ENCODE results near the gene PTPRM.

GRCh38 chr18:8375249-8375648 is 808.1 kb downstream of the PTPRM start:
- TF ChIP-seq POLR2AphosphoS5 (IDR thresholded peaks at IDR 0.05; ENCODE audit: low read depth, low read length) (no peak), RAD21 (IDR thresholded peaks at IDR 0.05; ENCODE audit: low read depth) (no peak), ZFX (IDR thresholded peaks at IDR 0.05) (no peak), TCF7L2 (IDR thresholded peaks at IDR 0.05; ENCODE audit: borderline replicate concordance, extremely low read depth, insufficient read depth, insufficient read length) (no peak)
- TF ChIP-seq, protein P1, sequence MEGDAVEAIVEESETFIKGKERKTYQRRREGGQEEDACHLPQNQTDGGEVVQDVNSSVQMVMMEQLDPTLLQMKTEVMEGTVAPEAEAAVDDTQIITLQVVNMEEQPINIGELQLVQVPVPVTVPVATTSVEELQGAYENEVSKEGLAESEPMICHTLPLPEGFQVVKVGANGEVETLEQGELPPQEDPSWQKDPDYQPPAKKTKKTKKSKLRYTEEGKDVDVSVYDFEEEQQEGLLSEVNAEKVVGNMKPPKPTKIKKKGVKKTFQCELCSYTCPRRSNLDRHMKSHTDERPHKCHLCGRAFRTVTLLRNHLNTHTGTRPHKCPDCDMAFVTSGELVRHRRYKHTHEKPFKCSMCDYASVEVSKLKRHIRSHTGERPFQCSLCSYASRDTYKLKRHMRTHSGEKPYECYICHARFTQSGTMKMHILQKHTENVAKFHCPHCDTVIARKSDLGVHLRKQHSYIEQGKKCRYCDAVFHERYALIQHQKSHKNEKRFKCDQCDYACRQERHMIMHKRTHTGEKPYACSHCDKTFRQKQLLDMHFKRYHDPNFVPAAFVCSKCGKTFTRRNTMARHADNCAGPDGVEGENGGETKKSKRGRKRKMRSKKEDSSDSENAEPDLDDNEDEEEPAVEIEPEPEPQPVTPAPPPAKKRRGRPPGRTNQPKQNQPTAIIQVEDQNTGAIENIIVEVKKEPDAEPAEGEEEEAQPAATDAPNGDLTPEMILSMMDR (IDR thresholded peaks at IDR 0.05 in 2 of 3, conservative IDR thresholded peaks at IDR 0.05 in 1 of 3; ENCODE audit: borderline replicate concordance in 1 of 3, insufficient read depth in 1 of 3, low read depth in 2 of 3, low read length in 2 of 3), result no peak

All from HCT116 (cell line).